OCI-LY7 (cell line): ENCODE measurements around the gene DPH1.

ENCODE experiments used
- CTCF ChIP-seq: fragments of 200-600 bp; sonication (generic); conservative IDR thresholded peaks from 2 replicates; pipeline ENCODE4 v1.5.1; 2014; ENCODE audit warnings: mild to moderate bottlenecking, antibody characterized with exemption, low read length, moderate library complexity, mixed read lengths
- EZH2phosphoT487 ChIP-seq: fragments of 200-600 bp; sonication (generic); IDR thresholded peaks from 2 replicates; pipeline ENCODE4 v1.6.1; 2018; ENCODE audit warnings: low read depth, borderline replicate concordance, mild to moderate bottlenecking, mixed run types, antibody characterized with exemption, low read length, moderate library complexity, mixed read lengths

DNA sequence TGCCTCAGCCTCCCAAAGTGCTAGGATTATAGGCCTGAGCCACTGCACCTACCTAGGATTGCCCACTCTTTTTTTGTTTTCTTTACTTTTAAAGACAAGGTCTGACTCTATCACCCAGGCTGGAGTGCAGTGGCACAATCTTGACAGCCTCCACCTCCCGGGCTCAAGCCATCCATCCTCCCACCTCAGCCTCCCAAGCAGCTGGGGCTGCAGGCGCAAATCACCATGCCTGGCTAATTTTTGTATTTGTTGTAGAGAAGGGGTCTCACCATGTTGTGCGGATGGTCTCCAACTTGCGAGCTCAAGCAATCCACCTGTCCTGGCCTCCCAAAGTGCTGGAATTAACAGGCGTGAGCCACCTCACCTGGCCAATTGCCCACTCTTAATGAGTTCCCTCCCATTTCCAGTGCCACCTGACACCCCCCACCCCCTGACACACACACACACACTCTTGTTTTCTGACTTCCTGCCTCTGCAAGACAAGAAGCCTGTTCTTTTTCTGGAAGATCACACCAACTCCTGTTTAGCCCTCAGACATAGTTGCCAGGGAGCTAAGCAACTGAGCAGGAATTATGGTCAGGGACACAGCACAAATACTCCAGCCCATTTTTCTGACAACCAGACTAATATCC is 14.4 kb downstream of the DPH1 start:
- TF ChIP-seq CTCF (no peak), EZH2phosphoT487 (no peak)
